IMR-90 (cell line): ENCODE measurements around the gene MAP3K8.

Experiments used
- CTCF ChIP-seq: conservative IDR thresholded peaks from 2 replicates; pipeline ENCODE4 v1.5.1; 2012; ENCODE audit warnings: mild to moderate bottlenecking, low read depth, low read length, improper control_type of control experiment
- POLR2A ChIP-seq: IDR thresholded peaks from 2 replicates; pipeline ENCODE4 v1.6.1; 2012; ENCODE audit warnings: mild to moderate bottlenecking, low read depth, low read length
- RFX5 ChIP-seq: IDR thresholded peaks from 2 replicates; pipeline ENCODE4 v1.8.0; 2012; ENCODE audit warnings: low read depth, mild to moderate bottlenecking, low read length, moderate library complexity

- TF ChIP-seq CTCF: no peak
- no peak for TF ChIP-seq RFX5
- TF ChIP-seq POLR2A: no peak
These were observed 666 bp upstream of the MAP3K8 start for GRCh38 chr10:30433306-30433729.
